Esophagus (tissue), 2 donors: ENCODE results near the gene SMIM32. TPM values are rescaled to one million over a fixed set of nuclear protein-coding genes. Genes with fewer than 3 reads are reported as not detected.

Experiments
- H3K27ac ChIP-seq, 2 donors: one replicate each; pipeline ENCODE4 v1.5.1; 2013; ENCODE audit warnings: low read depth in 2 of 2, mild to moderate bottlenecking in 2 of 2, inconsistent platforms in 1 of 2, low read length in 1 of 2, moderate library complexity in 1 of 2
- H3K27me3 ChIP-seq, 2 donors: one replicate each; pipeline ENCODE4 v1.6.1; 2013; ENCODE audit warnings: low read length in 2 of 2, control low read depth in 1 of 2, mild to moderate bottlenecking in 1 of 2; ENCODE audit not compliant: insufficient read depth in 2 of 2, control insufficient read depth in 1 of 2
- H3K36me3 ChIP-seq, 2 donors: one replicate each; pipeline ENCODE4 v1.6.1; 2013; ENCODE audit warnings: low read length in 1 of 2; ENCODE audit not compliant: control insufficient read depth in 2 of 2, insufficient read depth in 2 of 2
- H3K4me1 ChIP-seq, 2 donors: one replicate each; pipeline ENCODE4 v1.6.1; 2013; ENCODE audit warnings: low read length in 1 of 2; ENCODE audit not compliant: control insufficient read depth in 2 of 2, insufficient read depth in 2 of 2
- H3K4me3 ChIP-seq, 2 donors: one replicate each; pipeline ENCODE4 v1.5.1; 2013; ENCODE audit warnings: low read length in 2 of 2, mild to moderate bottlenecking in 2 of 2, low read depth in 1 of 2, moderate library complexity in 1 of 2
- H3K9me3 ChIP-seq, 2 donors: one replicate each; pipeline ENCODE4 v1.6.1; 2013; ENCODE audit warnings: mild to moderate bottlenecking in 2 of 2, low read depth in 1 of 2, low read length in 1 of 2, moderate library complexity in 1 of 2; ENCODE audit not compliant: control insufficient read depth in 2 of 2, insufficient read depth in 1 of 2
- WGBS, 2 donors: extraction: QIAGEN DNeasy Blood & Tissue Kit; methylation state at CpG; one replicate each; pipeline ENCODE4 v1.1.7; 2013; 5-methylcytosine and 5-hydroxymethylcytosine counted together
- polyA plus RNA-seq, 2 donors: library from polyadenylated mRNA; stranded (reverse); fragments of 200-250 nt; gene quantifications; one replicate each; pipeline ENCODE4 v1.2.3, GENCODE V29; 2013
- donor health status: healthy with polysubstance abuse.
- donor health status: Bipolar disorder and iron deficiency.

SMIM32 gene
- polyA plus RNA-seq, 2 donors, result not detected

GRCh38 chr5:136210259-136210658 lies 17.3 kb upstream of the SMIM32 start:
- H3K27ac ChIP-seq, result no peak overlapping the region
- 75 to 80% methylated on average over 4 of the region's 4 CpGs for WGBS, 2 donors
- no peaks in the 10 kb centered on the region for H3K9me3 ChIP-seq
- no peaks in the 10 kb centered on the region for H3K36me3 ChIP-seq
- H3K4me3 ChIP-seq, result no peak overlapping the region
- no peaks in the 10 kb centered on the region for H3K27me3 ChIP-seq
- no peaks in the 10 kb centered on the region for H3K4me1 ChIP-seq

GRCh38 chr5:136209346-136209910 lies 16.5 kb upstream of the SMIM32 start:
- H3K4me3 ChIP-seq, result no peak overlapping the region
- no peaks in the 10 kb centered on the region for H3K36me3 ChIP-seq
- H3K27me3 ChIP-seq, result no peaks in the 10 kb centered on the region
- no peak overlapping the region for H3K27ac ChIP-seq
- WGBS, 2 donors, result 91 to 92% methylated on average over 14 of the region's 14 CpGs
- H3K9me3 ChIP-seq, result no peaks in the 10 kb centered on the region
- no peaks in the 10 kb centered on the region for H3K4me1 ChIP-seq

- Histone ChIP-seq H3K27me3 (no peaks in the 10 kb centered on the region), H3K36me3 (no peaks in the 10 kb centered on the region), H3K4me1 (no peaks in the 10 kb centered on the region), H3K9me3 (no peaks in the 10 kb centered on the region), H3K27ac (no peak overlapping the region), H3K4me3 (no peak overlapping the region)
- WGBS, 2 donors, result 68 to 83% methylated on average over 3 of the region's 3 CpGs
Measured at GRCh38 chr5:136208916-136209315, 16.0 kb upstream of the SMIM32 start.

- Histone ChIP-seq H3K36me3 (no peaks in the 10 kb centered on the region), H3K4me3 (no peak overlapping the region), H3K27me3 (no peaks in the 10 kb centered on the region), H3K4me1 (no peaks in the 10 kb centered on the region), H3K9me3 (no peaks in the 10 kb centered on the region), H3K27ac (no peak overlapping the region)
- 85 to 87% methylated on average over 7 of the region's 7 CpGs for WGBS, 2 donors
Measured at GRCh38 chr5:136207631-136208030, 14.7 kb upstream of the SMIM32 start.

- no peaks in the 10 kb centered on the region for H3K27me3 ChIP-seq
- no peaks in the 10 kb centered on the region for H3K9me3 ChIP-seq
- no peak overlapping the region for H3K27ac ChIP-seq
Measured at GRCh38 chr5:136206361-136206760, 13.4 kb upstream of the SMIM32 start.

GRCh38 chr5:136205941-136206340 lies 13.0 kb upstream of the SMIM32 start:
- Histone ChIP-seq H3K4me3 (no peak overlapping the region), H3K27me3 (no peaks in the 10 kb centered on the region), H3K27ac (no peak overlapping the region), H3K4me1 (no peaks in the 10 kb centered on the region), H3K9me3 (no peaks in the 10 kb centered on the region), H3K36me3 (no peaks in the 10 kb centered on the region)
- WGBS, 2 donors, result 81 to 82% methylated on average over 4 of the region's 4 CpGs

More at GRCh38 chr5:136206361-136206760, 13.4 kb upstream of the SMIM32 start:
- Histone ChIP-seq H3K36me3 (no peaks in the 10 kb centered on the region), H3K4me3 (no peak overlapping the region), H3K4me1 (no peaks in the 10 kb centered on the region)
- 73 to 76% methylated on average over 5 of the region's 5 CpGs for WGBS, 2 donors

- Histone ChIP-seq H3K4me1 (no peaks in the 10 kb centered on the region), H3K36me3 (no peaks in the 10 kb centered on the region), H3K4me3 (no peak overlapping the region), H3K27me3 (no peaks in the 10 kb centered on the region), H3K27ac (no peak overlapping the region), H3K9me3 (no peaks in the 10 kb centered on the region)
- 89 to 92% methylated on average over 8 of the region's 8 CpGs for WGBS, 2 donors
Measured at GRCh38 chr5:136205061-136205702, 12.2 kb upstream of the SMIM32 start.

- Histone ChIP-seq H3K4me1 (no peaks in the 10 kb centered on the region), H3K4me3 (no peak overlapping the region), H3K36me3 (no peaks in the 10 kb centered on the region), H3K27ac (no peak overlapping the region), H3K9me3 (no peaks in the 10 kb centered on the region), H3K27me3 (no peaks in the 10 kb centered on the region)
- 87 to 92% methylated on average over 6 of the region's 6 CpGs for WGBS, 2 donors
Measured at GRCh38 chr5:136203303-136203922, 10.5 kb upstream of the SMIM32 start.

GRCh38 chr5:136202469-136203205 lies 9.7 kb upstream of the SMIM32 start:
- Histone ChIP-seq H3K4me1 (no peaks in the 10 kb centered on the region), H3K9me3 (no peaks in the 10 kb centered on the region), H3K27me3 (no peaks in the 10 kb centered on the region), H3K36me3 (no peaks in the 10 kb centered on the region), H3K27ac (no peak overlapping the region), H3K4me3 (no peak overlapping the region)
- 38 to 44% methylated on average over 13 of the region's 13 CpGs for WGBS, 2 donors
